T-helper 17 cell (primary cell): ENCODE measurements around the gene ZNF30. TPM values are rescaled to one million over a fixed set of nuclear protein-coding genes. Genes with fewer than 3 reads are reported as not detected.
"Not testable (repeated sequence)": the region's sequence is repeated elsewhere in the genome, so short reads cannot be mapped to it uniquely, and the experiment has no call there.

Source experiments
- ATAC-seq: fragments of 150-1000 bp; cut with Tn5 transposase; 2 replicates; pipeline ENCODE4 v1.10.0; 2021; ENCODE audit warnings: mild to moderate bottlenecking, moderate library complexity
- DNase-seq, 3 donors: peaks; one replicate each; pipeline versions ENCODE4 v3.0.0 to v3.0.0-alpha.2; 2020 to 2021
- H3K9me3 ChIP-seq: one replicate; pipeline ENCODE4 v1.7.0; 2013; ENCODE audit warnings: low read length, mild to moderate bottlenecking; ENCODE audit not compliant: control insufficient read depth, poor library complexity, severe bottlenecking
- H3K27ac Mint-ChIP-seq: one replicate; pipeline ENCODE4 v1.8.0; 2022; ENCODE audit warnings: mild to moderate bottlenecking, moderate library complexity, mixed read lengths
- H3K27me3 Mint-ChIP-seq: one replicate; pipeline ENCODE4 v1.8.0; 2022; ENCODE audit warnings: mixed read lengths
- H3K36me3 Mint-ChIP-seq: one replicate; pipeline ENCODE4 v1.8.0; 2022; ENCODE audit warnings: low read depth, mixed read lengths
- H3K4me1 Mint-ChIP-seq: one replicate; pipeline ENCODE4 v1.8.0; 2022; ENCODE audit warnings: mild to moderate bottlenecking, mixed read lengths
- H3K4me3 Mint-ChIP-seq: one replicate; pipeline ENCODE4 v1.8.0; 2022; ENCODE audit warnings: mild to moderate bottlenecking, moderate library complexity, mixed read lengths
- total RNA-seq, 4 donors: library from RNA in 2 of 4; stranded (reverse) in 2 of 4; gene quantifications; one replicate each; pipeline ENCODE4 v1.2.3 and lab custom pipeline; 2022 to 2026

Gene ZNF30
- total RNA-seq, 2 donors from 2014 or later: 3.0 to 3.5 TPM

DNA sequence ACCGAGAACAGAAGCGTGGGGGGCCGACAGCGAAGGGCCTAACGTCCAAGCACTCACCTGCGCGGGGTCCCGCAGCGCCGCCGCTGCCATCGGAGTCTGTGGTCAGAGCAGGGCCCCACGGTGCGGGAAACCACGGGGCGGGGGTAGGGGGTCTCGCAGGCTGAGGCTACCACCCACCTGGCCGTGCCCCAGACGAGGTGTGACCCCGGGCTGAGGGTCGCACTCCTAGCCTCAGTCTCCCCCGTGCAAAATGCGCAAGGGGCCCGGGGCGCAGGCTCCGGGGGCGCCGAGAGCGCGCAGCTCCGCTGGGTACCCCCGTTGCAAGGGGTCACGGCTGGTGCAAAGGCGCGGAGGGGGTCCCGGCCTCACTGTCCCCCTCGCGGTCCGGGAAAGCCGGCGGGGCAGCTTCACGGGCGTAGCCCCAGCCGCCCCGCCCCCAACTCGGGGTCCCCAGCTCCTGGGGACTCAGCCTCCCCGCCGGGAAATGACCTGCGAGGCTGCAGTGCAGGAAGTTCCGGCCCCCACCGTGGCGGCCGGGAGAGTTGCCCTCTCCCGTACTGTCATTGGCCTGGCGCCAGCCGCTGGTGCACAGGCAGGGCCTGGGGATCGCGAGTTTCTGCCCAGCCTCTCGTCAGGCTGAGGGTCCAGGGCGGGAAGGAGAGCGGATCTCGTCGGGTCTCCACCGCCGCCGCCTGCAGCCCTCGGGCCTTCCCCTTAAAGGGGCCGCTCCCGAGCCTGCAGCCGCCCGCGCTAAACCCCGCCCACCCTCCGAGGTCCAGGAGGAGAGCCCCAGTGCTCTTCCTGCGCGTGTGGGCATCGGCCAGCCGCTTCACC is 37.1 kb downstream of the ZNF30 start, which contains the start of gene ZNF792:
Gene ZNF792, minus strand, starts transcription at position 657 of the 834 bp plus-strand sequence. Its CDS starts 567 bp downstream, at position 90.
- DNase-seq: peak; percentile 15 to 32 (median 25)
- H3K36me3 Mint-ChIP-seq: peaks cover 10% of the 10 kb centered on the region

DNA sequence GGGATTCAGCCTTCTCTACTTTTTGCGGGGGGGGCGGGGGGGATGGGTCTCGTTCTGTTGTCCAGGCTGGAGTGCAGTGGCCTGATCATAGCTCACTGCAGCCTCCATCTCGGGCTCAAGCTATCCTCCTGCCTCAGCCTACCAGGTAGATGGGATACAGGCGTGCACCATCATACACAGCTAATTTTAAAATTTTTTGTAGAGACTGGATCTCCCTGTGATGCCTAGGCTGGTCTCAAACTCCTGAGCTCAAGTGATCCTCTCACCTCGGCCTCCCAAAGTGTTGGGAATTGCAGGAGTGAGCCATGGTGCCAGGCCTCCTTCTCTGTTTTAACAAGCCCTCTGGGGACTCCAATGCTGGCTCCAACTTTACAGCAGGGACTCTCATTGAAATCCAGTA is 37.9 kb downstream of the ZNF30 start:
- DNase-seq (no peak), ATAC-seq (no peak)
- Mint-ChIP-seq H3K36me3 (peaks cover 10% of the 10 kb centered on the region), H3K27ac (no peak overlapping the region), H3K4me1 (peaks cover 9% of the 10 kb centered on the region), H3K27me3 (no peaks in the 10 kb centered on the region), H3K4me3 (peak overlapping the region; percentile 64)
- H3K9me3 ChIP-seq: peaks cover 19% of the 10 kb centered on the region

More for the DNA sequence above, 37.1 kb downstream of the ZNF30 start, which contains the start of gene ZNF792:
- Mint-ChIP-seq H3K4me1 (peaks cover 9% of the 10 kb centered on the region), H3K27me3 (no peaks in the 10 kb centered on the region), H3K27ac (peak within 1 kb of the TSS; percentile 75), H3K4me3 (peak within 1 kb of the TSS; percentile 87)
- peak; percentile 64 for ATAC-seq
- peaks cover 26% of the 10 kb centered on the region for H3K9me3 ChIP-seq

DNA sequence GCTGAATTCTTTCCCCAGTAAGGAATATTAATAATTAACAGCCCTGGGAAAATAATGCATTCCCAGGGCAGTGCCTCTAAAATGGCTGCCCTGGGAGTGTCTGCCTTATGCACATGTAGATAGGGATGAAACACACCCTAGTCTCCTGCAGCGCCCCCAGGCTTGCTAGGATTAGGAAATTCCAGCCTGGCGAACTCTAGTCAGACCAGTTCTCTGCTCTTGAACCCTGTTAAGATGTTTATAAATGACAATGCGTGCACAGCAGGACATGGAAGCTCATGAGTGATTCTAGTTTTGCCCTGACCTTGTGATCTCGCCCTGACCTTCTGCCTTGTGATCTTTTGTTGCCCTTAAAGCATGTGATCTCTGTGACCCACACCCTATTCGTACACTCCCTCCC is 38.8 kb downstream of the ZNF30 start:
- not testable (repeated sequence) for H3K27ac Mint-ChIP-seq, DNase-seq
- H3K4me3 Mint-ChIP-seq: peak overlapping the region; percentile 4

DNA sequence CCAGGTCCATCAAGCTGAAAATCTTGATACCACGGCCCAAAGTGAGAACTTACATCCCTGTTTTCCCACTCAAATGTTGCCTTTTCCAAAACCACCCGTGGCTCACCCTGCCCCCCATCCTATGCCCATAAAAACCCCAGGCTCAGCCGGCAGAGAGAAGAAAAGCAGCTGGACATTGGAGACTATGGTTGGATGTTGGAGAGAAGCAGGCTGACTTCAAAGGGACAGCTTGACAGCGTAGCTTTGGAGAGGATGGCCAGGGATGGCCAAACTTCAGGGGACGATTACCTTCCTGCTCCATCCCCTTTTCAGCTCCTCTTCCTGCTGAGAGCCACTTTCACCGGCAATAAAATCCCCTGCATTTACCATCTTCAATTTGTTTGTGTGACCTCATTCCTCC is 40.8 kb downstream of the ZNF30 start:
- H3K27me3 Mint-ChIP-seq: no peaks in the 10 kb centered on the region
- ATAC-seq (no peak), DNase-seq (no peak)
- H3K4me1 Mint-ChIP-seq: peaks cover 3% of the 10 kb centered on the region
- peaks cover 2% of the 10 kb centered on the region for H3K9me3 ChIP-seq
- H3K36me3 Mint-ChIP-seq: no peaks in the 10 kb centered on the region
- no peak overlapping the region for H3K27ac Mint-ChIP-seq
- H3K4me3 Mint-ChIP-seq: no peak overlapping the region

More for the DNA sequence above, 38.8 kb downstream of the ZNF30 start:
- H3K27me3 Mint-ChIP-seq, H3K36me3 Mint-ChIP-seq, H3K4me1 Mint-ChIP-seq, ATAC-seq: not testable (repeated sequence)
- H3K9me3 ChIP-seq: peaks cover 14% of the 10 kb centered on the region

DNA sequence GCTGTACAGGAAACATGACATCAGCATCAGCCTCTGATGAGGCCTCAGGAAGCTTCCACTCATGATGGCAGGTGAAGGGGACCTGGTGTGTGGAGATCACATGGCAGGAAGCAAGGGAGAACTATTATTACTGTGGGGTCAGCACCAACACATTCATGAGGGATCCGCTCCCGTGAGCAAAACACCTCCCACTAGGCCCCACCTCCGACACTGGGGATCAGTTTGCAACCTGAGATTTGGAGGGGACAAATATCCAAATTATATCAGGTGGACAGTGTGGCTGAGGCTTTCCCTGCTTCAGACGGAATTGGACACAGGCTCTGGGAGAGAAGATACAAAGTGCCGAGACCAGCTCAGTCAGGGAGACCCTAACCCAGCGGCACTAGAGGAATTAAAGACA is 43.0 kb downstream of the ZNF30 start:
- Mint-ChIP-seq H3K27ac (peak overlapping the region; percentile 68), H3K36me3 (no peaks in the 10 kb centered on the region), H3K27me3 (no peaks in the 10 kb centered on the region), H3K4me3 (no peak overlapping the region), H3K4me1 (peaks cover 5% of the 10 kb centered on the region)
- ATAC-seq (no peak), DNase-seq (no peak)
- H3K9me3 ChIP-seq: no peaks in the 10 kb centered on the region

DNA sequence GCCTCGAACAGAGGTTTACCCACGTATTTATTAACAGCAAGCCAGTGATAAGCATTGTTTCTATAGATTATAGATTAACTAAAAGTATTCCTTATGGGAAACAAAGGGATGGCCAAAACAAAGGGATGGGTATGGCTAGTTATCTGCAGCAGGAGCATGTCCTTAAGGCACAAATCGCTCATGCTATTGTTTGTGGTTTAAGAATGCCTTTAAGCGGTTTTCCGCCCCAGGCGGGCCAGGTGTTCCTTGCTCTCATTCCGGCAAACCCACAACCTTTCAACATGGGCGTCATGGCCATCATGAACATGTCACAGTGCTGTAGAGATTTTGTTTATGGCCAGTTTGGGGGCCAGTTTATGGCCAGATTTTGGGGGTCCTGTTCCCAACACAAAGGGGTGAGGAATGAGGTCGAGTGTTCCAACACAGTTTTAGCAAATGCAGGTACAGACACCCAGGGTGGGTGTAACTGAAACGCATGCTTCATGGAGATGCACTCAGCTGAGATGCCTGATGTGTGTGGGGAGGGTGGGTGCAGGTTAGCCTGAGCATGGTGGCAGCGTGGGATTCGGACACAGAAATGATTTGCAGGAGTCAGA is 43.6 kb downstream of the ZNF30 start:
- not testable (repeated sequence) for H3K27me3 Mint-ChIP-seq, H3K4me1 Mint-ChIP-seq, ATAC-seq, H3K4me3 Mint-ChIP-seq, H3K9me3 ChIP-seq, DNase-seq, H3K36me3 Mint-ChIP-seq
- H3K27ac Mint-ChIP-seq: peak overlapping the region; percentile 68

DNA sequence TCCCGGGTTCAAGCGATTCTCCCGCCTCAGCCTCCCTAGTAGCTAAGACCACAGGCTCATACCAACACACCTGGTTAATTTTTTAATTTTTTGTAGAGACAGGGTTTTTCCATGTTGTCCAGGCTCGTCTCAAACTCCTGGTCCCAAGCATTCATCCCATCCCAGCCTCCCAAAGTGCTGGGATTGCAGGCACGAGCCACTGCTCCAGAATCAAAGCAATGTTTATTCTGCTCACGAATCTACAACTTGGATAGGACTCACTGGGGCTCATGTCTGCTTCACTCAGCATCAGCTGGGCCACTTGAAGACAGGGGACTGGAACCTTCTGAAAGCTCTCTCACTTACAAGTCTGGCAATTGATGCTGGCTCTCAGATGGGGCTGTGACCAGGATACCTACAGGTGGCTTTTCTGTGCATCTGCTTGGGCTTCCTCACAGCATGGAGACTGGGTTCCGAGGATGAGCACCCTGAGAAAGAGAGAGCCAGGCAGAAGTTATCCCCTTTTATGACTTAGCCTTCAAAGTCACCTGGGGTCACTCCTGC is 45.5 kb downstream of the ZNF30 start:
- DNase-seq (no peak), ATAC-seq (no peak)
- Mint-ChIP-seq H3K27ac (no peak overlapping the region), H3K4me1 (peaks cover 7% of the 10 kb centered on the region), H3K4me3 (no peak overlapping the region), H3K27me3 (no peaks in the 10 kb centered on the region), H3K36me3 (no peaks in the 10 kb centered on the region)
- no peaks in the 10 kb centered on the region for H3K9me3 ChIP-seq

DNA sequence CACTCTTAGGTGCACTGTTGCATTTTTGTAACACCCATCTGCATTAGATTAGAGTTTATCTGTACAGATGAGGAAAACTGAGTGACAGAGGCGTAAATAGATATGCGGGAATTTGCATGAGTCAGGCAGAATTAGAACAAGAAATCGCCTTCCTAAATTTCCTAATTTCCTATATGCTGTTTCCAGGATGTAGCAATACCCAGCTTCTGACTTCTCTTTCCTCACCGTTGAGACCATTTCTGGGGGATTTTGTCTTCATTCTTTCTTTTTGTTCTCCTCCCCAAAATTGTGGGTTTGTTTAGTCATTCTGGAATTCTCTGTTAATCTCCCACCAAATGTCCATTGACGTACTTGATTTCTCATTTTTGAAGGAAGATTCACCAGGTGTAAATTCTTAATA is 47.9 kb downstream of the ZNF30 start:
- H3K27ac Mint-ChIP-seq: no peak overlapping the region

DNA sequence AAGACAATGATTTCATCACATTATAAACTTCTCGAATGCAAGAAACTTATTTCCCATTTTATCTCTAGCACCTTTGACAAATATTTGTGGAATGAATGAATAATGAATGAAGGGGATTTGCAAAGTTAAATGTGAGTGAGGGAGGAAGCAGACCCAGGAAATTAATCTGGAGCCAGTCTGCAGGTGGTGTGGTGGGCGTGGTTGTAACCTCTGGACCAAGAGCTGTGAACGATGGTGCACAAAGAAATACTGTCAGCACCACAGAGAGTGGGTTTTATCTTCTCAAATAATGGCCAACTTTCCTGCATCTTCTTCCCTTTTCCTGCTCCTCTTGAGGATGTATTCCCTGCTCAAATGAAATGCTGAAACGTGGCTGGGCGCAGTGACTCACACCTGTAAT is 48.4 kb downstream of the ZNF30 start:
- Mint-ChIP-seq H3K4me3 (no peak overlapping the region), H3K4me1 (peaks cover 7% of the 10 kb centered on the region), H3K27me3 (no peaks in the 10 kb centered on the region), H3K27ac (no peak overlapping the region), H3K36me3 (no peaks in the 10 kb centered on the region)
- ATAC-seq: no peak
- no peak for DNase-seq
- H3K9me3 ChIP-seq: no peaks in the 10 kb centered on the region

More for the DNA sequence above, 47.9 kb downstream of the ZNF30 start:
- ATAC-seq (no peak), DNase-seq (no peak)
- H3K27me3 Mint-ChIP-seq: no peaks in the 10 kb centered on the region
- H3K4me1 Mint-ChIP-seq: peaks cover 7% of the 10 kb centered on the region
- no peaks in the 10 kb centered on the region for H3K9me3 ChIP-seq
- H3K36me3 Mint-ChIP-seq: no peaks in the 10 kb centered on the region
- H3K4me3 Mint-ChIP-seq: no peak overlapping the region

DNA sequence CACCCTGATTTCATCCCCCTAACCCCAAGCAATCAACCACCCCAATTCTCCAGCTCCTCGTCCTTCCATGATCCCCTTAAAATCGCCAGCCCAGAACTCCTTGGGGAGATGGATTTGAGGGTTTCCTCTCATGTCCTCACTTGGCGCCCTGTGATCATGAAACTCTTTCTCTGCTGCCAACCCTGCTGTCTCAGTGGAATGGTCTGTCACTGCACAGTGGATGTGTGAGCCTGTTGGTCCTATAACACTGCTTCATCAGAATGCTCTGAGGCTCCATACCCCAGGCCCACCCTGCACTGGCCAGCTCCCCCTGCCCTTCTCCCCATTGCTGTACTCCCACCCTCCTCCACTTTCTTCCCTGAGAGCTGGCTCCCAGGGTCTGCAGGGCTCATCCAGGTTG is 49.9 kb downstream of the ZNF30 start:
- no peaks in the 10 kb centered on the region for H3K9me3 ChIP-seq
- Mint-ChIP-seq H3K4me3 (no peak overlapping the region), H3K27ac (no peak overlapping the region), H3K4me1 (peaks cover 7% of the 10 kb centered on the region), H3K27me3 (no peaks in the 10 kb centered on the region), H3K36me3 (no peaks in the 10 kb centered on the region)
- ATAC-seq (no peak), DNase-seq (no peak)

DNA sequence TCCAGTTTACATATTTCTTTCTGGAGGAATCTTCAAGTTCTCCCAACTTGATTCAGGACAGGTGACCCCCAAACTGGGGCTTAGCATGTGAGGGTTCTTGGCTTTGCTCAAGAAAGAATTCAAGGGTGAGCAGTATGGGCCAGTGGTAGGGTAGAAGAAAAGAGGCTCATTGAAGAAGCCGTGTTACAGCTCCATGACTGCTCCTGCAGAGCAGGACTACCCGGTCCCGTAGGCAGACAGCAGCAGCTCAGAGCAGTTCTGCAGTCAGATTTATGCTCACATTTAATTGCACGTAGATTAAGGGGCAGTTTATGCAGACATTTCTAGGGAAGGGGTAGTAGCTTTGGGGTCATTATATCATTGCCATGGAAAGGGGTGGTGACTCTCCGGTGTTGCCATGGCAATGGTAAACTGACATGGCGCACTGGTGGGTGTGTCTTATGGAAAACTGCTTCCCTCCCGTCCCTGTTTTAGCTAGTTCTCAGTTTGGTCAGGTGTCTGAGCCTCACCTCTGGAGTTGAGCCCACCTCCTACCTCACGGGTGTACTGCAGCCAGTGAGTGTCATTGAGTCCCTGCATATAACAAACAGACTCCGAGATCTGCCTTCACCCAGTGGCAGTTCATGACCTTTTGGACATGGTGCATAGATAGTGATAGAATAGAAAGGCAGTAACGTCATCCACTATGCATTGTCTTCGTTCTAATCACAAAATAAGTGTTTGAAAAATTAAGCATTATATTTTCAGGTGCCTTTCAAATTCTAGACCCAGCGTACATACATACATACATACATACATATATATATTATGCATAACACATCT is 53.3 kb downstream of the ZNF30 start:
- Mint-ChIP-seq H3K4me1 (peaks cover 2% of the 10 kb centered on the region), H3K4me3 (no peak overlapping the region), H3K36me3 (peaks cover 2% of the 10 kb centered on the region), H3K27ac (no peak overlapping the region), H3K27me3 (no peaks in the 10 kb centered on the region)
- no peaks in the 10 kb centered on the region for H3K9me3 ChIP-seq
- ATAC-seq: no peak
- DNase-seq: no peak

DNA sequence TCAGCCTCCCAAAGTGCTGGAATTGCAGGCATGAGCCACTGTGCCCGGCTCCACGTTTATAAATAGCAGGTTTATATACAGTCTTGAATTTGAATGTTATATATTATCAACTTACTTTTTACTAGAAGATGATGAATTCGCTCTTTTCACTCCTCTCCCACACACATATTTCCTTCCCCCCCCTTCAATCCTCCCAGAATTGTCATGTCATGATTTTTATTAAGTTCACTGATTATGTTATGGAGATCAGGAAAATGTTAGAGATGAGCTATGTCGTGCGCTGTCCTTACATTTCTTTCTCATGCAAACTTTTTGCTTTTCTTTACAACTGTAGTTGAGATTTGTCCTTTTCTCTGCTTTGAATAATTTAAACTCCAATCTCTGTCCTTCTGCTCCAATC is 55.6 kb downstream of the ZNF30 start:
- Mint-ChIP-seq H3K36me3 (peaks cover 2% of the 10 kb centered on the region), H3K27ac (no peak overlapping the region), H3K4me1 (peaks cover 13% of the 10 kb centered on the region), H3K27me3 (no peaks in the 10 kb centered on the region), H3K4me3 (no peak overlapping the region)
- no peaks in the 10 kb centered on the region for H3K9me3 ChIP-seq
- ATAC-seq: no peak
- DNase-seq: no peak

DNA sequence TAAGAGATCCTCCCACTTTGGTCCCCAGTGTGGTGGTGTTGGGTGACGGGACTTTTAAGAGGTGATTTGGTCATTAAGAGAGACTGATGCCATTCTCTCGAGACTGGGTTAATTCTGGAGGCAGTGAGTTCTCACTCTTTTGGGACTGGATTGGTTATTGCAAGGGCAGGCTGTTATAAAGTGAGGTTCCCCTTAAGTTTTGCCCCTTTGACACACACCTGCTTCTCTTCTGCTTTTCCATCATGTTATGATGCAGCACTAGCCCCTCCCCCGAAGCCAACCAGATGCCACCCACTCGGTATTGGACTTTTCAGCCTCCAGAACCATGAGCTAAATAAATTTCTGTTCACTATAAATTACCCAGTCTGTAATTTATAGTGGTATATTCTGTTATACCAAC is 57.1 kb downstream of the ZNF30 start:
- H3K36me3 Mint-ChIP-seq: peaks cover 2% of the 10 kb centered on the region
- peaks cover 13% of the 10 kb centered on the region for H3K4me1 Mint-ChIP-seq
- ATAC-seq (no peak), DNase-seq (no peak)
- H3K27me3 Mint-ChIP-seq: no peaks in the 10 kb centered on the region
- H3K4me3 Mint-ChIP-seq: no peak overlapping the region
- no peaks in the 10 kb centered on the region for H3K9me3 ChIP-seq
- H3K27ac Mint-ChIP-seq: no peak overlapping the region
